H1 (cell line): Measurements from ENCODE around the gene IGFL2. TPM values are rescaled to one million over a fixed set of nuclear protein-coding genes. Genes with fewer than 3 reads are reported as not detected.

Experiments used
- CTCF ChIA-PET: fragments of 300-600 bp; sonication (Branson Sonifier 250); formaldehyde crosslinking; loops from one replicate; lab custom pipeline; 2021; ENCODE audit not compliant: partially characterized antibody; lab: Charles Lee
- POLR2A ChIA-PET: fragments of 300-600 bp; sonication (Branson Sonifier 250); formaldehyde crosslinking; loops from one replicate; lab custom pipeline; 2021; ENCODE audit warnings: inconsistent platforms; ENCODE audit not compliant: partially characterized antibody; lab: Charles Lee
- DNase-seq, 2 experiments: peaks; one replicate each; pipeline versions ENCODE4 v3.0.0 to v3.0.0-alpha.2; 2010 to 2022; ENCODE audit warnings: low spot score in 2 of 2, low read depth in 1 of 2, mixed read lengths in 1 of 2
- FAIRE-seq: peaks from 2 replicates; lab custom pipeline; 2011; peaks lifted over from hg19 to GRCh38; lab: Jason Lieb, UNC
- H2AFZ ChIP-seq: 2 replicates; pipeline ENCODE4 v1.8.1; 2012; ENCODE audit warnings: low read length, inconsistent platforms
- H2AK5ac ChIP-seq: 2 replicates; pipeline ENCODE4 v1.6.1; 2013; ENCODE audit warnings: low read depth, low read length
- H2BK120ac ChIP-seq: replicated peaks from 2 replicates; pipeline ENCODE3; 2013; ENCODE audit warnings: low read depth, low read length, inconsistent platforms
- H2BK12ac ChIP-seq: 2 replicates; pipeline ENCODE4 v1.6.1; 2013; ENCODE audit warnings: low read depth, low read length
- H2BK15ac ChIP-seq: 2 replicates; pipeline ENCODE4 v1.6.1; 2013; ENCODE audit warnings: low read length
- H2BK20ac ChIP-seq: 2 replicates; pipeline ENCODE4 v1.6.1; 2013; ENCODE audit warnings: low read length
- H2BK5ac ChIP-seq: 2 replicates; pipeline ENCODE4 v1.6.1; 2013; ENCODE audit warnings: low read depth, low read length
- H3K14ac ChIP-seq: 2 replicates; pipeline ENCODE4 v1.6.1; 2013; ENCODE audit warnings: inconsistent platforms; ENCODE audit not compliant: insufficient read length
- H3K18ac ChIP-seq: 2 replicates; pipeline ENCODE4 v1.6.1; 2013; ENCODE audit warnings: low read length; ENCODE audit errors: extremely low read depth
- H3K23ac ChIP-seq: 2 replicates; pipeline ENCODE4 v1.6.1; 2013; ENCODE audit warnings: inconsistent platforms; ENCODE audit not compliant: insufficient read length
- H3K23me2 ChIP-seq: 2 replicates; pipeline ENCODE4 v1.6.1; 2013; ENCODE audit warnings: low read depth, low read length
- H3K27ac ChIP-seq: 2 replicates; pipeline ENCODE4 v1.6.1; 2011; ENCODE audit warnings: low read depth, low read length, inconsistent platforms
- H3K27me3 ChIP-seq, 4 experiments: replicated peaks in 1 of 4; 1 replicate in 1 of 4; 2 replicates in 3 of 4; pipeline versions ENCODE4 v1.6.1 to v1.8.1; 2011 to 2013; ENCODE audit warnings: low read length in 3 of 4, mild to moderate bottlenecking in 3 of 4, inconsistent platforms in 2 of 4, mixed read lengths in 2 of 4, moderate library complexity in 1 of 4; ENCODE audit not compliant: control insufficient read depth in 3 of 4, insufficient read depth in 3 of 4; ENCODE audit errors: extremely low read depth in 1 of 4
- H3K36me3 ChIP-seq, 4 experiments: 2 replicates each; pipeline versions ENCODE4 v1.6.1 to v1.8.1; 2011 to 2013; ENCODE audit warnings: mild to moderate bottlenecking in 4 of 4, low read length in 3 of 4, moderate library complexity in 2 of 4, control low read depth in 1 of 4, inconsistent platforms in 1 of 4; ENCODE audit not compliant: insufficient read depth in 4 of 4, control insufficient read depth in 2 of 4
- H3K4ac ChIP-seq: replicated peaks from 2 replicates; pipeline ENCODE3; 2013; ENCODE audit warnings: low read length, low read depth, mixed read lengths, inconsistent platforms; ENCODE audit not compliant: insufficient read length
- H3K4me1 ChIP-seq, 4 experiments: replicated peaks in 1 of 4; 1 replicate in 1 of 4; 2 replicates in 3 of 4; pipeline versions ENCODE4 v1.6.1 to v1.8.1; 2011 to 2013; ENCODE audit warnings: low read length in 3 of 4, inconsistent platforms in 2 of 4, mixed read lengths in 1 of 4; ENCODE audit not compliant: insufficient read depth in 4 of 4, control insufficient read depth in 3 of 4
- H3K4me2 ChIP-seq, 2 experiments: 2 replicates each; pipeline versions ENCODE4 v1.6.1 to v1.8.1; 2011 to 2013; ENCODE audit warnings: low read depth in 2 of 2, low read length in 2 of 2, control low read depth in 1 of 2, inconsistent platforms in 1 of 2, mild to moderate bottlenecking in 1 of 2; ENCODE audit not compliant: insufficient read depth in 1 of 2
- H3K4me3 ChIP-seq, 4 experiments: fragments of 200-600, 300-600 bp in 1 of 4; sonication (generic), shearing (Covaris generic), sonication (Bioruptor Twin) in 1 of 4; 2 replicates each; pipeline versions ENCODE4 v1.5.1 to v1.8.1; 2011 to 2016; ENCODE audit warnings: low read length in 4 of 4, low read depth in 3 of 4, control low read depth in 2 of 4, inconsistent platforms in 2 of 4, mild to moderate bottlenecking in 2 of 4, mixed read lengths in 1 of 4, moderate library complexity in 1 of 4; ENCODE audit not compliant: insufficient read depth in 2 of 4; ENCODE audit errors: extremely low read depth in 1 of 4
- H3K56ac ChIP-seq: replicated peaks from 2 replicates; pipeline ENCODE3; 2013; ENCODE audit warnings: low read depth, mild to moderate bottlenecking, mixed read lengths, low read length, inconsistent platforms; ENCODE audit not compliant: insufficient read length
- H3K79me1 ChIP-seq: 2 replicates; pipeline ENCODE4 v1.6.1; 2013; ENCODE audit warnings: low read depth, low read length, control low read depth
- H3K79me2 ChIP-seq, 2 experiments: 2 replicates each; pipeline versions ENCODE4 v1.6.1 to v1.8.1; 2012 to 2013; ENCODE audit warnings: low read length in 2 of 2, mild to moderate bottlenecking in 2 of 2, inconsistent platforms in 1 of 2; ENCODE audit not compliant: insufficient read depth in 2 of 2, control insufficient read depth in 1 of 2
- H3K9ac ChIP-seq, 4 experiments: replicated peaks in 1 of 4; 1 replicate in 1 of 4; 2 replicates in 3 of 4; pipeline versions ENCODE4 v1.6.1 to v1.8.1; 2011 to 2013; ENCODE audit warnings: low read depth in 3 of 4, low read length in 3 of 4, control low read depth in 2 of 4, mild to moderate bottlenecking in 2 of 4, moderate library complexity in 2 of 4, inconsistent platforms in 1 of 4; ENCODE audit errors: extremely low read depth in 1 of 4
- H3K9me3 ChIP-seq, 2 experiments: 2 replicates each; pipeline versions ENCODE4 v1.6.1 to v1.8.1; 2012 to 2013; ENCODE audit warnings: mild to moderate bottlenecking in 2 of 2, moderate library complexity in 2 of 2, control low read depth in 1 of 2, inconsistent platforms in 1 of 2, low read depth in 1 of 2, low read length in 1 of 2, mixed read lengths in 1 of 2; ENCODE audit not compliant: insufficient read depth in 2 of 2
- H4K20me1 ChIP-seq, 2 experiments: replicated peaks in 1 of 2; 2 replicates each; pipeline versions ENCODE3 to v1.8.1; 2011 to 2013; ENCODE audit warnings: inconsistent platforms in 2 of 2, low read length in 2 of 2, mild to moderate bottlenecking in 1 of 2; ENCODE audit not compliant: insufficient read depth in 2 of 2, control insufficient read depth in 1 of 2
- H4K5ac ChIP-seq: 2 replicates; pipeline ENCODE4 v1.6.1; 2013; ENCODE audit warnings: low read length, low read depth, mixed read lengths, inconsistent platforms; ENCODE audit not compliant: insufficient read length
- H4K8ac ChIP-seq: 2 replicates; pipeline ENCODE4 v1.8.0; 2013; ENCODE audit warnings: mild to moderate bottlenecking, moderate library complexity, low read length, inconsistent platforms; ENCODE audit not compliant: insufficient read depth; ENCODE audit errors: extremely low read depth
- H4K91ac ChIP-seq: replicated peaks from 2 replicates; pipeline ENCODE3; 2013; ENCODE audit warnings: low read length, mixed read lengths, inconsistent platforms; ENCODE audit not compliant: insufficient read length
- CEBPB ChIP-seq: IDR thresholded peaks from 2 replicates; pipeline ENCODE4 v1.6.1; 2012; ENCODE audit warnings: low read depth, low read length
- WGBS, 2 experiments: shearing (Covaris generic) in 1 of 2; methylation state at CpG; one replicate each; pipeline versions ENCODE4 v1.1.6 to v1.1.7; 2013 to 2015; ENCODE audit warnings: low lambda C conversion rate in 2 of 2, mixed read lengths in 2 of 2, inconsistent platforms in 1 of 2, low coverage in 1 of 2, missing lambda C conversion rate in 1 of 2; ENCODE audit not compliant: insufficient replicate concordance in 2 of 2, insufficient coverage in 1 of 2, insufficient read length in 1 of 2; ENCODE audit errors: extremely low coverage in 1 of 2, missing lambda C conversion rate in 1 of 2; 5-methylcytosine and 5-hydroxymethylcytosine counted together
- polyA plus RNA-seq, 7 experiments: library from polyadenylated mRNA; depleted of rRNA in 3 of 7; stranded (reverse) in 5 of 7; unstranded in 2 of 7; fragments of >200 nt in 5 of 7; fragments of 200-250 nt in 2 of 7; gene quantifications; 1 replicate in 5 of 7; 2 replicates in 1 of 7; 4 replicates in 1 of 7; pipeline versions ENCODE4 v1.2.1 to v1.2.3, GENCODE V29; 2011 to 2013; ENCODE audit warnings: missing spikeins in 2 of 7, mixed read lengths in 2 of 7
- total RNA-seq: library from RNA; stranded (reverse); fragmentation: NEBNext Ultra II Directional; extraction: Animal tissue kit (Norgen Biotek cat#: 25700); gene quantifications from 2 replicates; pipeline ENCODE4 v1.2.1, GENCODE V29; 2021

IGFL2 gene
- total and polyA plus RNA-seq, 2 of the 8 experiments (the other 6 are each of a cell fraction or from before 2014, with no cell fraction given), result not detected

- H2AFZ ChIP-seq, result no peak overlapping the region
Measured at GRCh38 chr19:46181388-46181779, 33.3 kb downstream of the IGFL2 start.

More at GRCh38 chr19:46181388-46181779, 33.3 kb downstream of the IGFL2 start:
- Histone ChIP-seq H2BK5ac (no peak overlapping the region), H3K27me3 (no peaks in the 10 kb centered on the region), H2BK15ac (no peak overlapping the region), H4K8ac (no peak overlapping the region), H3K4ac (no peak overlapping the region), H3K23ac (no peak overlapping the region), H3K56ac (no peak overlapping the region), H3K4me3 (no peak overlapping the region), H3K18ac (no peak overlapping the region), H3K23me2 (no peaks in the 10 kb centered on the region), H2BK120ac (no peak overlapping the region), H2BK20ac (no peak overlapping the region), H4K5ac (no peak overlapping the region), H2BK12ac (no peak overlapping the region), H3K4me2 (no peak overlapping the region), H3K4me1 (no peaks in the 10 kb centered on the region), H3K79me2 (no peaks in the 10 kb centered on the region), H3K36me3 (no peaks in the 10 kb centered on the region), H3K9me3 (no peaks in the 10 kb centered on the region), H3K27ac (no peak overlapping the region), H4K20me1 (no peaks in the 10 kb centered on the region), H2AK5ac (no peak overlapping the region), H3K14ac (no peak overlapping the region), H4K91ac (no peak overlapping the region), H3K9ac (no peak overlapping the region), H3K79me1 (no peaks in the 10 kb centered on the region)
- ChIA-PET POLR2A (no interaction called here), CTCF (interaction anchor here (2.4 to 3.9 kb wide), 3 partner anchors 8 to 103 kb away, joined by 7 to 28 read pairs (median 10); no protein-coding TSS in a partner anchor)
- no peak for FAIRE-seq
- DNase-seq, result no peak
- WGBS, 2 experiments, result 83% methylated on average over 6 of the region's 6 CpGs; no CpG with 5 or more reads in 1 of the 2 experiments
- TF ChIP-seq CEBPB, result no peak
